ENCODE measurements around the gene NINJ2.

- TF ChIP-seq, protein P1, sequence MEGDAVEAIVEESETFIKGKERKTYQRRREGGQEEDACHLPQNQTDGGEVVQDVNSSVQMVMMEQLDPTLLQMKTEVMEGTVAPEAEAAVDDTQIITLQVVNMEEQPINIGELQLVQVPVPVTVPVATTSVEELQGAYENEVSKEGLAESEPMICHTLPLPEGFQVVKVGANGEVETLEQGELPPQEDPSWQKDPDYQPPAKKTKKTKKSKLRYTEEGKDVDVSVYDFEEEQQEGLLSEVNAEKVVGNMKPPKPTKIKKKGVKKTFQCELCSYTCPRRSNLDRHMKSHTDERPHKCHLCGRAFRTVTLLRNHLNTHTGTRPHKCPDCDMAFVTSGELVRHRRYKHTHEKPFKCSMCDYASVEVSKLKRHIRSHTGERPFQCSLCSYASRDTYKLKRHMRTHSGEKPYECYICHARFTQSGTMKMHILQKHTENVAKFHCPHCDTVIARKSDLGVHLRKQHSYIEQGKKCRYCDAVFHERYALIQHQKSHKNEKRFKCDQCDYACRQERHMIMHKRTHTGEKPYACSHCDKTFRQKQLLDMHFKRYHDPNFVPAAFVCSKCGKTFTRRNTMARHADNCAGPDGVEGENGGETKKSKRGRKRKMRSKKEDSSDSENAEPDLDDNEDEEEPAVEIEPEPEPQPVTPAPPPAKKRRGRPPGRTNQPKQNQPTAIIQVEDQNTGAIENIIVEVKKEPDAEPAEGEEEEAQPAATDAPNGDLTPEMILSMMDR (IDR thresholded peaks at IDR 0.05 in 8 of 11, conservative IDR thresholded peaks at IDR 0.05 in 3 of 11) = no peak
- no peak for TF ChIP-seq POLR2A (IDR thresholded peaks at IDR 0.05)
Observed at GRCh38 chr12:622416-622815, 40.8 kb downstream of the NINJ2 start.
